GM21619 (cell line): Measurements from ENCODE around the gene HOMER3.

Experiments used
- ATAC-seq: cut with Tn5 transposase; IDR thresholded peaks from one replicate; pipeline ENCODE4 v1.9.1; 2021; ENCODE audit not compliant: unreplicated experiment

Gene HOMER3

DNA sequence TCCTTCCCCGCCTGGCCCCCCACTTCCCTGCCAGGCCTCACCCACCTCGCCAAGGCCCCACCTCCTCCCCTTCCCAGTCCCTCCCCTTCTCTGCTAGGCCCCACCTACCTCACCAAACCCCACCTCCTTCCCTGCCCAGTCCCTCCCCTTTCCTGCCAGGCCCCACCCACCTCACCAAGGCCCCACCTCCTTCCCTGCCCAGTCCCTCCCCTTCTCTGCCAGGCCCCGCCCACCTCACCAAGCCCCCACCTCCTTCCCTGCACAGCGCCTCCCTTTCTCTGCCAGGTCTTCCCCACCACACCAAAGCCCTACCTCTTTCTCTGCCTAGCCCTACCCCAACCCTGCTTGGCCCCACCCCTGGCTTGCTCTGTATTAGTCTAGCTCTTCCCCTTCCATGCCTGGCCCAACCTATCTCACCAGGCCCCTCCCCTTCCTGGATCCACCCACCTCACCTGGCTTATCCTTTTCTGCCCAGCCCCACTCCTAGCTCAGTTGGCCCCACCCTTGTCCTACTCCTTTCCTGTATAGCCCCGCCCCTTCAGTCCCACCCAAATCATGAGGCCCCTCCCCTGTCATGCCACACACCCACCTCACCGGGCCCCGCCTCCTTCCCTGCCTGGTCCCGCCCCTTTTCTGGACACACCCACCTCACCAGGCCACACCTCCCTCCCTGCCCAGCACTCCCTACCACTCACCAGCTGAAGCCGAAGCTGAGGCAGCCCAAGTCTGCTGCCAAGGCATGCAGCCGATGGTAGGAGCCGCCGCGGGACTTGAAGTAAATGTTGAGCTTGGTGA lies 61.2 kb downstream of the HOMER3 start:
- ATAC-seq, result no peak
